ENCODE data around the gene PLEKHO1. TPM values are rescaled to one million over a fixed set of nuclear protein-coding genes. Genes with fewer than 3 reads are reported as not detected.

PLEKHO1 gene
- polyA plus RNA-seq, 1 of the 3 experiments (the other 2 are of a cell fraction) = 33.5 TPM

- ChIA-PET POLR2A (no interaction called here), CTCF (interaction anchor here (1.1 kb wide), 1 partner anchor 26 kb away, joined by 3 read pairs; no protein-coding TSS in a partner anchor)
Observed at GRCh38 chr1:150109586-150109985, 40.1 kb upstream of the PLEKHO1 start.

More at GRCh38 chr1:150109586-150109985, 40.1 kb upstream of the PLEKHO1 start:
- H3K4me3 ChIP-seq (ENCODE audit: low read depth in 2 of 2, low read length in 1 of 2) = no peak overlapping the region
- H3K36me3 ChIP-seq (replicated peaks in 1 of 2; ENCODE audit: control insufficient read depth in 1 of 2, insufficient read depth in 2 of 2, low read length in 1 of 2) = peaks cover 28 to 48% of the 10 kb centered on the region in 2 experiments
- 95% methylated on average over 3 of the region's 3 CpGs for WGBS (ENCODE audit: low lambda C conversion rate)
- H3K9ac ChIP-seq = no peak overlapping the region
- H3K9me3 ChIP-seq = 0 out of 2 replicates have a peak, but pooled peaks cover 4% of the 10 kb centered on the region
- H4K20me1 ChIP-seq (ENCODE audit: insufficient read depth) = no peaks in the 10 kb centered on the region
- peaks cover 0 to 4% of the 10 kb centered on the region in 2 experiments; a peak in 1 of 4 replicates for H3K4me1 ChIP-seq (ENCODE audit: control insufficient read depth in 1 of 2, insufficient read depth in 2 of 2, low read depth in 1 of 2, low read length in 1 of 2)
- no peaks in the 10 kb centered on the region for H3K27me3 ChIP-seq (ENCODE audit: insufficient read depth)
- no peaks in the 10 kb centered on the region for H3K79me2 ChIP-seq (ENCODE audit: insufficient read depth)
- no peaks in the 10 kb centered on the region for H3F3A ChIP-seq (replicated peaks; ENCODE audit: insufficient read depth)
- no peak overlapping the region for H3K27ac ChIP-seq (ENCODE audit: low read depth in 2 of 2, low read length in 1 of 2)
- TF ChIP-seq MEF2A (IDR thresholded peaks at IDR 0.05; ENCODE audit: borderline replicate concordance, low read depth) (no peak), REST (IDR thresholded peaks at IDR 0.05; ENCODE audit: low read depth, low read length) (no peak), MAX (IDR thresholded peaks at IDR 0.05; ENCODE audit: low read depth) (no peak), CHD2 (IDR thresholded peaks at IDR 0.05; ENCODE audit: low read length, partially characterized antibody) (no peak), ELF1 (IDR thresholded peaks at IDR 0.05) (no peak), IRF3 (IDR thresholded peaks at IDR 0.05; ENCODE audit: low read depth, low read length) (no peak), RFX5 (IDR thresholded peaks at IDR 0.05; ENCODE audit: low read length) (no peak), GABPA (IDR thresholded peaks at IDR 0.05; ENCODE audit: low read depth) (no peak), MXI1 (IDR thresholded peaks at IDR 0.05; ENCODE audit: low read depth, low read length) (no peak), FOXM1 (IDR thresholded peaks at IDR 0.05; ENCODE audit: low read depth) (no peak), RAD21 (IDR thresholded peaks at IDR 0.05; ENCODE audit: low read length) (no peak), YY1 (IDR thresholded peaks at IDR 0.05; ENCODE audit: low read depth) (no peak), TCF12 (IDR thresholded peaks at IDR 0.05) (no peak), TAF1 (IDR thresholded peaks at IDR 0.05; ENCODE audit: borderline replicate concordance, low read depth, low read length) (no peak), PBX3 (IDR thresholded peaks at IDR 0.05) (no peak), FOSL2 (IDR thresholded peaks at IDR 0.05; ENCODE audit: borderline replicate concordance, low read depth) (no peak), SMC3 (IDR thresholded peaks at IDR 0.05; ENCODE audit: low read depth, low read length) (no peak), ZBTB33 (IDR thresholded peaks at IDR 0.05; ENCODE audit: borderline replicate concordance, low read depth) (no peak)
- H2AFZ ChIP-seq (ENCODE audit: low read depth) = no peak overlapping the region
- no peak for DNase-seq
- H3K4me2 ChIP-seq = no peak overlapping the region
- no peaks in the 10 kb centered on the region for H3K9me2 ChIP-seq
